Colonic mucosa (tissue), 4 donors: ENCODE data around the gene SH3BGRL. TPM values are rescaled to one million over a fixed set of nuclear protein-coding genes. Genes with fewer than 3 reads are reported as not detected.

ENCODE experiments used
- DNase-seq: peaks from one replicate; pipeline ENCODE4 v3.0.0-alpha.2; 2020
- H3K27ac ChIP-seq: fragments of 200-600 bp; one replicate; pipeline ENCODE4 v1.8.0; 2021
- H3K27me3 ChIP-seq: fragments of 200-600 bp; one replicate; pipeline ENCODE4 v1.8.0; 2021
- H3K36me3 ChIP-seq: fragments of 200-600 bp; one replicate; pipeline ENCODE4 v1.8.0; 2021
- H3K4me1 ChIP-seq: fragments of 200-600 bp; one replicate; pipeline ENCODE4 v1.8.0; 2021; ENCODE audit warnings: mild to moderate bottlenecking
- H3K4me3 ChIP-seq: fragments of 200-600 bp; one replicate; pipeline ENCODE4 v1.8.0; 2021
- H3K9ac ChIP-seq, 2 donors: one replicate each; pipeline ENCODE4 v1.7.0; 2013; ENCODE audit warnings: control low read depth in 2 of 2, low read depth in 2 of 2, low read length in 2 of 2
- H3K9me3 ChIP-seq: fragments of 200-600 bp; one replicate; pipeline ENCODE4 v1.8.0; 2021
- CTCF ChIP-seq: fragments of 200-600 bp; IDR thresholded peaks from one replicate; pipeline ENCODE4 v1.8.0; 2022; ENCODE audit warnings: antibody characterized with exemption, mild to moderate bottlenecking
- intact Hi-C: fragments of 100-400 bp; cut with DNase I; formaldehyde crosslinking; loops from one replicate; pipeline ENCODE4 v1.14.1; 2022
- total RNA-seq, 2 donors: library from RNA; stranded (reverse); fragmentation: NEBNext Ultra II Directional in 1 of 2; extraction: Animal tissue kit (Norgen Biotek cat#: 25700) in 1 of 2; gene quantifications; one replicate each; pipeline ENCODE4 v1.2.1, GENCODE V29; 2021
- donor health status: healthy.
- donor health status: DM: no; HTN: no; CAD: no.
- donor health status: DM: no; HTN: no; CAD: no.

The SH3BGRL gene
- total RNA-seq, 2 donors from 2014 or later: 27.9 to 105 TPM

- peak overlapping the region; percentile 4 for H3K27ac ChIP-seq
These were observed 57.3 kb downstream of the SH3BGRL start for GRCh38 chrX:81259020-81259713.

GRCh38 chrX:81259714-81260395, 58.0 kb downstream of the SH3BGRL start:
- intact Hi-C loops: no loop called here
- Histone ChIP-seq H3K4me3 (no peak overlapping the region), H3K27me3 (no peaks in the 10 kb centered on the region), H3K27ac (no peak overlapping the region), H3K9ac (no peak overlapping the region), H3K9me3 (no peaks in the 10 kb centered on the region), H3K4me1 (no peaks in the 10 kb centered on the region), H3K36me3 (no peaks in the 10 kb centered on the region)
- DNase-seq: no peak
- TF ChIP-seq CTCF: no peak

More at GRCh38 chrX:81259020-81259713, 57.3 kb downstream of the SH3BGRL start:
- H3K4me3 ChIP-seq: no peak overlapping the region
- no peak overlapping the region for H3K9ac ChIP-seq
- no peaks in the 10 kb centered on the region for H3K4me1 ChIP-seq
- intact Hi-C loops: no loop called here
- no peaks in the 10 kb centered on the region for H3K36me3 ChIP-seq
- no peak for DNase-seq
- H3K9me3 ChIP-seq: no peaks in the 10 kb centered on the region
- TF ChIP-seq CTCF: no peak
- no peaks in the 10 kb centered on the region for H3K27me3 ChIP-seq

- no peak for TF ChIP-seq CTCF
- Histone ChIP-seq H3K9me3 (no peaks in the 10 kb centered on the region), H3K27me3 (no peaks in the 10 kb centered on the region), H3K4me1 (no peaks in the 10 kb centered on the region), H3K9ac (no peak overlapping the region), H3K27ac (no peak overlapping the region), H3K4me3 (no peak overlapping the region), H3K36me3 (no peaks in the 10 kb centered on the region)
- intact Hi-C loops: no loop called here
- DNase-seq: no peak
These were observed 59.7 kb downstream of the SH3BGRL start for GRCh38 chrX:81261576-81261975.

GRCh38 chrX:81263059-81263458, 61.2 kb downstream of the SH3BGRL start:
- no peak for TF ChIP-seq CTCF
- no peak overlapping the region for H3K4me3 ChIP-seq
- no peaks in the 10 kb centered on the region for H3K27me3 ChIP-seq
- H3K4me1 ChIP-seq: no peaks in the 10 kb centered on the region
- intact Hi-C loops: no loop called here
- no peak overlapping the region for H3K27ac ChIP-seq
- no peaks in the 10 kb centered on the region for H3K36me3 ChIP-seq
- H3K9me3 ChIP-seq: no peaks in the 10 kb centered on the region
- no peak for DNase-seq
- H3K9ac ChIP-seq: no peak overlapping the region

- TF ChIP-seq CTCF: no peak
- no peaks in the 10 kb centered on the region for H3K9me3 ChIP-seq
- no peak overlapping the region for H3K9ac ChIP-seq
- H3K27ac ChIP-seq: no peak overlapping the region
- no peaks in the 10 kb centered on the region for H3K36me3 ChIP-seq
- H3K4me1 ChIP-seq: no peaks in the 10 kb centered on the region
- intact Hi-C loops: no loop called here
- no peak for DNase-seq
- no peaks in the 10 kb centered on the region for H3K27me3 ChIP-seq
- H3K4me3 ChIP-seq: no peak overlapping the region
These were observed 76.7 kb downstream of the SH3BGRL start for GRCh38 chrX:81278616-81279015.
